B cell (primary cell): ENCODE results near the gene IGF2BP3. TPM values are rescaled to one million over a fixed set of nuclear protein-coding genes. Genes with fewer than 3 reads are reported as not detected.

Source experiments
- ATAC-seq: fragments of 200-7000 bp; cut with Tn5 transposase; one replicate; pipeline ENCODE4 v1.10.0; 2021; ENCODE audit warnings: low read depth, mild to moderate bottlenecking, moderate number of reproducible peaks, moderate library complexity
- CTCF ChIA-PET: fragments of 350-600 bp; sonication (Branson Sonifier 250); formaldehyde crosslinking; loops from one replicate; lab custom pipeline; 2021; ENCODE audit warnings: antibody characterized with exemption, inconsistent platforms; lab: Charles Lee
- POLR2A ChIA-PET: fragments of 350-600 bp; sonication (Branson Sonifier 250); formaldehyde crosslinking; loops from one replicate; lab custom pipeline; 2021; ENCODE audit warnings: antibody characterized with exemption; lab: Charles Lee
- DNase-seq: peaks from one replicate; pipeline ENCODE4 v3.0.0; 2013
- H2AFZ ChIP-seq: 2 replicates; pipeline ENCODE4 v1.6.1; 2012; ENCODE audit warnings: mild to moderate bottlenecking, low read depth, low read length; ENCODE audit not compliant: insufficient read depth, poor library complexity, severe bottlenecking
- H3K27ac ChIP-seq, 2 donors: 1 replicate in 1 of 2; 2 replicates in 1 of 2; pipeline ENCODE4 v1.5.1; 2012 to 2013; ENCODE audit warnings: low read length in 2 of 2, mild to moderate bottlenecking in 2 of 2, moderate library complexity in 1 of 2
- H3K27me3 ChIP-seq, 4 experiments: fragments of 200-600 bp in 1 of 4; sonication (generic) in 1 of 4; replicated peaks in 1 of 4; 1 replicate in 2 of 4; 2 replicates in 2 of 4; pipeline versions ENCODE4 v1.6.1 to v1.7.0; 2013 to 2016; ENCODE audit warnings: low read length in 3 of 4, mild to moderate bottlenecking in 2 of 4, mixed read lengths in 1 of 4, moderate library complexity in 1 of 4; ENCODE audit not compliant: insufficient read depth in 4 of 4, control insufficient read depth in 3 of 4; ENCODE audit errors: control extremely low read depth in 1 of 4
- H3K36me3 ChIP-seq, 2 experiments: replicated peaks in 1 of 2; 1 replicate in 1 of 2; 2 replicates in 1 of 2; pipeline versions ENCODE4 v1.6.1 to v1.7.1; 2013; ENCODE audit warnings: low read length in 1 of 2; ENCODE audit not compliant: insufficient read depth in 2 of 2, control insufficient read depth in 1 of 2; ENCODE audit errors: control extremely low read depth in 1 of 2, extremely low read depth in 1 of 2
- H3K4me1 ChIP-seq, 2 donors: fragments of 200-600 bp in 1 of 2; sonication (generic) in 1 of 2; 1 replicate in 1 of 2; 2 replicates in 1 of 2; pipeline versions ENCODE4 v1.5.1 to v1.6.1; 2013 to 2017; ENCODE audit warnings: low read length in 2 of 2; ENCODE audit not compliant: control insufficient read depth in 2 of 2, insufficient read depth in 2 of 2
- H3K4me2 ChIP-seq: replicated peaks from 2 replicates; pipeline ENCODE3; 2012; ENCODE audit warnings: mild to moderate bottlenecking, low read depth, low read length; ENCODE audit not compliant: poor library complexity, severe bottlenecking
- H3K4me3 ChIP-seq, 5 experiments: fragments of 200-600 bp in 1 of 5; sonication (generic) in 1 of 5; 1 replicate in 3 of 5; 2 replicates in 2 of 5; pipeline versions ENCODE4 v1.5.1 to v1.7.0; 2011 to 2016; ENCODE audit warnings: low read length in 4 of 5, mild to moderate bottlenecking in 4 of 5, low read depth in 2 of 5, control low read depth in 1 of 5, moderate library complexity in 1 of 5; ENCODE audit not compliant: insufficient read depth in 1 of 5; ENCODE audit errors: control extremely low read depth in 1 of 5, extremely low read depth in 1 of 5
- H3K79me2 ChIP-seq: fragments of 200-600 bp; sonication (generic); one replicate; pipeline ENCODE4 v1.6.0; 2016; ENCODE audit warnings: low read length; ENCODE audit not compliant: control insufficient read depth, insufficient read depth
- H3K9ac ChIP-seq: fragments of 200-600 bp; sonication (generic); 2 replicates; pipeline ENCODE4 v1.6.1; 2017; ENCODE audit warnings: mild to moderate bottlenecking, low read length, moderate library complexity
- H3K9me3 ChIP-seq, 3 donors: one replicate each; pipeline versions ENCODE4 v1.6.1 to v1.7.1; 2013; ENCODE audit warnings: low read length in 2 of 3; ENCODE audit not compliant: control insufficient read depth in 2 of 3, insufficient read depth in 1 of 3; ENCODE audit errors: control extremely low read depth in 1 of 3
- H4K20me1 ChIP-seq: 2 replicates; pipeline ENCODE4 v1.6.0; 2012; ENCODE audit warnings: mild to moderate bottlenecking, low read length; ENCODE audit not compliant: insufficient read depth, control insufficient read depth, poor library complexity, severe bottlenecking
- H3K27ac Mint-ChIP-seq: one replicate; pipeline ENCODE4 v1.8.0; 2021; ENCODE audit warnings: mixed read lengths
- H3K27me3 Mint-ChIP-seq: one replicate; pipeline ENCODE4 v1.8.0; 2021; ENCODE audit warnings: mixed read lengths
- H3K4me1 Mint-ChIP-seq: one replicate; pipeline ENCODE4 v1.8.0; 2021; ENCODE audit warnings: mixed read lengths
- H3K4me3 Mint-ChIP-seq: one replicate; pipeline ENCODE4 v1.8.0; 2021; ENCODE audit warnings: mixed read lengths
- H3K9me3 Mint-ChIP-seq: one replicate; pipeline ENCODE4 v1.8.0; 2022; ENCODE audit warnings: mixed read lengths; ENCODE audit not compliant: insufficient read depth
- EZH2 ChIP-seq: IDR thresholded peaks from 2 replicates; pipeline ENCODE4 v1.6.1; 2012; ENCODE audit warnings: borderline replicate concordance, low read depth, mild to moderate bottlenecking, moderate library complexity, low read length; ENCODE audit not compliant: insufficient read depth, poor library complexity, severe bottlenecking
- WGBS: methylation state at CpG from one replicate; pipeline ENCODE4 v1.1.5; 2013; ENCODE audit warnings: missing lambda C conversion rate; ENCODE audit not compliant: insufficient coverage; 5-methylcytosine and 5-hydroxymethylcytosine counted together
- intact Hi-C: fragments of 100-400 bp; cut with micrococcal nuclease; formaldehyde crosslinking; loops from one replicate; pipeline ENCODE4 v1.10.0; 2022
- polyA plus RNA-seq: library from polyadenylated mRNA; depleted of rRNA; stranded (reverse); fragments of >200 nt; gene quantifications from 2 replicates; pipeline ENCODE4 v1.2.3, GENCODE V29; 2012
- total RNA-seq, 2 donors: library from RNA; stranded (reverse); fragments of 120-200 nt in 1 of 2; gene quantifications; 1 replicate in 1 of 2; 2 replicates in 1 of 2; pipeline versions ENCODE4 v1.2.3 to v1.2.4, GENCODE V29; 2013 to 2022
- TF ChIP-seq, protein P1 (sequence below): fragments of 200-600 bp; IDR thresholded peaks from one replicate; pipeline ENCODE4 v1.8.0; 2022; ENCODE audit warnings: antibody characterized with exemption, mild to moderate bottlenecking

Gene IGF2BP3
- total and polyA plus RNA-seq, 2 donors (not counting 1 experiment from before 2014, with no cell fraction given): 0.63 to 10.0 TPM

DNA sequence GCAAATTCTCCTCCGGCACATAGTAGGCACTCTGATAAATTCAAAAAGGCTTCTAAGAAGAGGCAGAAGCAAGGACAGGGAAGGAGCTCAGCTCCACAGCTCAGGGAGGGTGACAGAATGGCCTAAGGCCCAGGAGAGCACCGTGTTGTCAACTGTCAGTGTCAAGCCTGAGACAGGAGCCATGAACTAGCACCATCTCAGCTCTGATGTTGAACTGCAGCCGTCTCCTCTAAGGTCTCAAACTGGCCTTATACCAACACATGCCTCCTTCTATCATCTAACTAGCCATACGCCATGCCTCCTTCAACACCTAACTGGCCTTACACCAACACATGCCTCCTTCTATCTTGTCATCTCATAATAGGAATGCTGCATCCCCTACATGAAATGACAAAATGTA, 73.0 kb downstream of the IGF2BP3 start:
- no peak overlapping the region for H3K27ac ChIP-seq
- H3K9me3 ChIP-seq: no peaks in the 10 kb centered on the region
- no peak for DNase-seq
- WGBS: 95% methylated on average over 4 of the region's 4 CpGs
- no peaks in the 10 kb centered on the region for H3K27me3 Mint-ChIP-seq
- H3K36me3 ChIP-seq: peaks cover 0 to 6% of the 10 kb centered on the region in 2 experiments
- H3K4me2 ChIP-seq: no peak overlapping the region
- H3K9me3 Mint-ChIP-seq: no peaks in the 10 kb centered on the region
- H2AFZ ChIP-seq: no peak overlapping the region
- H3K27me3 ChIP-seq: peaks cover 0 to 6% (median 0%) of the 10 kb centered on the region in 4 experiments
- no peak overlapping the region for H3K4me3 ChIP-seq
- intact Hi-C loops: no loop called here
- ChIA-PET POLR2A (no interaction called here), CTCF (no interaction called here)
- H3K27ac Mint-ChIP-seq: no peak overlapping the region
- H3K4me1 Mint-ChIP-seq: no peaks in the 10 kb centered on the region
- no peaks in the 10 kb centered on the region for H4K20me1 ChIP-seq
- TF ChIP-seq EZH2: no peak
- TF ChIP-seq, protein P1, sequence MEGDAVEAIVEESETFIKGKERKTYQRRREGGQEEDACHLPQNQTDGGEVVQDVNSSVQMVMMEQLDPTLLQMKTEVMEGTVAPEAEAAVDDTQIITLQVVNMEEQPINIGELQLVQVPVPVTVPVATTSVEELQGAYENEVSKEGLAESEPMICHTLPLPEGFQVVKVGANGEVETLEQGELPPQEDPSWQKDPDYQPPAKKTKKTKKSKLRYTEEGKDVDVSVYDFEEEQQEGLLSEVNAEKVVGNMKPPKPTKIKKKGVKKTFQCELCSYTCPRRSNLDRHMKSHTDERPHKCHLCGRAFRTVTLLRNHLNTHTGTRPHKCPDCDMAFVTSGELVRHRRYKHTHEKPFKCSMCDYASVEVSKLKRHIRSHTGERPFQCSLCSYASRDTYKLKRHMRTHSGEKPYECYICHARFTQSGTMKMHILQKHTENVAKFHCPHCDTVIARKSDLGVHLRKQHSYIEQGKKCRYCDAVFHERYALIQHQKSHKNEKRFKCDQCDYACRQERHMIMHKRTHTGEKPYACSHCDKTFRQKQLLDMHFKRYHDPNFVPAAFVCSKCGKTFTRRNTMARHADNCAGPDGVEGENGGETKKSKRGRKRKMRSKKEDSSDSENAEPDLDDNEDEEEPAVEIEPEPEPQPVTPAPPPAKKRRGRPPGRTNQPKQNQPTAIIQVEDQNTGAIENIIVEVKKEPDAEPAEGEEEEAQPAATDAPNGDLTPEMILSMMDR: no peak
- no peaks in the 10 kb centered on the region for H3K4me1 ChIP-seq
- H3K9ac ChIP-seq: no peak overlapping the region
- no peak overlapping the region for H3K4me3 Mint-ChIP-seq
- no peak for ATAC-seq
- H3K79me2 ChIP-seq: no peaks in the 10 kb centered on the region

DNA sequence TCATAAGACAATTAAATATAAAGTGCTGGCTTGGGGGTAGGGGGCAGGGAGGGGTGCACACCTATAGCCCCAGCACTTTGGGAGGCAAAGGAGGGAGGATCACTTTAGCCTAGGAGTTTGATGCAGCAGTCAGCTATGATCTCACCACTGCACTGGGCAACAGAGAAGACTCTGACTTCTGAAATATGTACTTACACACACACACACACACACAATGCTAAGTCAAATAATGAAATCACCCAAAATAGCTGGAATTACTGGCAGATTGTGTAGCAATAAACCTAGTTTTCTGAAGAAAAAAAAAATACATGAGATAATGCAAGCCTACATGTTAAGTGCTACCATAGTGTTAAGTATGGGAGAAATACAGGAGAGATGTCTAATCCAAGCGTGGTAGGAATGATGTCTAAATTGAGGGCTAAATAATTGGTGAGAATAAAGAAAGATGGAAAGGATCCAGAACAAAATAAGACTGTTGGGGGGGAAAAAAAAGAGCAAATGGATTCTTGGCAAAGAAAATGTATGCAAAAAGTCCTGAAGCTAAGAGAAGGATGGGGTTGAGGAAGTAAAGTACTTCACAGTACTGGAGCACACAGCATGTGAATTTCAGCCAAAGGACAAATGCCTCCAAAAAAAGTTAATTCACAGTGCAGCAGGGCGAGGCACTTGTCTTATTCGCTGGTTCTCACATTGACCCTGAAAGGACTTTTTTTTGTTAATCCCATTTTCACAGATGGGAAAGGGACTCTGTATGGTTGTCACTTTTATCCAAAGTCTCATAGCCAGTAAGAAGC, 73.9 kb downstream of the IGF2BP3 start:
- Histone ChIP-seq H3K9ac (no peak overlapping the region), H3K4me3 (no peak overlapping the region), H4K20me1 (no peaks in the 10 kb centered on the region), H3K4me2 (no peak overlapping the region), H3K27me3 (peaks cover 0 to 6% (median 0%) of the 10 kb centered on the region in 4 experiments), H3K36me3 (peaks cover 0 to 6% of the 10 kb centered on the region in 2 experiments), H3K4me1 (no peaks in the 10 kb centered on the region), H3K9me3 (no peaks in the 10 kb centered on the region), H3K79me2 (no peaks in the 10 kb centered on the region), H2AFZ (no peak overlapping the region), H3K27ac (no peak overlapping the region)
- ATAC-seq (no peak), DNase-seq (no peak)
- H3K27ac Mint-ChIP-seq: no peak overlapping the region
- CTCF ChIA-PET: no interaction called here
- no peaks in the 10 kb centered on the region for H3K4me1 Mint-ChIP-seq
- no peaks in the 10 kb centered on the region for H3K27me3 Mint-ChIP-seq
- no peak overlapping the region for H3K4me3 Mint-ChIP-seq
- POLR2A ChIA-PET: no interaction called here
- WGBS: 86% methylated on average over 1 of the region's 3 CpGs
- TF ChIP-seq, protein P1: no peak
- TF ChIP-seq EZH2: no peak
- intact Hi-C loops: no loop called here
- H3K9me3 Mint-ChIP-seq: no peaks in the 10 kb centered on the region
